Loucy (cell line): ENCODE data around the gene PACRG.

Experiments used
- H2AFZ ChIP-seq: fragments of 200-600 bp; sonication (generic); 2 replicates; pipeline ENCODE4 v1.6.0; 2016; ENCODE audit warnings: antibody characterized with exemption, mild to moderate bottlenecking, low read length, moderate library complexity
- H3F3A ChIP-seq: fragments of 200-600 bp; 2 replicates; pipeline ENCODE4 v1.6.0; 2016; ENCODE audit warnings: antibody characterized with exemption, low read depth, mild to moderate bottlenecking
- H3K27me3 ChIP-seq: fragments of 200-600 bp; sonication (generic); 2 replicates; pipeline ENCODE4 v1.6.1; 2014; ENCODE audit warnings: low read length, mild to moderate bottlenecking; ENCODE audit not compliant: insufficient read depth, poor library complexity, severe bottlenecking
- H3K36me3 ChIP-seq: fragments of 200-600 bp; sonication (generic); 2 replicates; pipeline ENCODE4 v1.6.1; 2016; ENCODE audit warnings: low read length; ENCODE audit not compliant: insufficient read depth
- H3K4me1 ChIP-seq: fragments of 200-600 bp; sonication (generic); 2 replicates; pipeline ENCODE4 v1.5.1; 2014; ENCODE audit warnings: low read length, mild to moderate bottlenecking; ENCODE audit not compliant: insufficient read depth, poor library complexity, severe bottlenecking
- H3K4me2 ChIP-seq: fragments of 200-600 bp; sonication (generic); 2 replicates; pipeline ENCODE4 v1.6.0; 2014; ENCODE audit warnings: antibody characterized with exemption, low read length, low read depth, mild to moderate bottlenecking; ENCODE audit not compliant: poor library complexity, severe bottlenecking
- H3K4me3 ChIP-seq: fragments of 200-600 bp; sonication (generic); 2 replicates; pipeline ENCODE4 v1.5.1; 2014; ENCODE audit warnings: low read length, mild to moderate bottlenecking, mixed read lengths; ENCODE audit not compliant: poor library complexity, severe bottlenecking
- H3K79me2 ChIP-seq: fragments of 200-600 bp; sonication (generic); 2 replicates; pipeline ENCODE4 v1.6.1; 2014; ENCODE audit warnings: low read length; ENCODE audit not compliant: insufficient read depth
- H3K9ac ChIP-seq: fragments of 200-600 bp; sonication (generic); 2 replicates; pipeline ENCODE4 v1.6.0; 2014; ENCODE audit warnings: mild to moderate bottlenecking, low read depth, low read length, moderate library complexity; ENCODE audit not compliant: poor library complexity, severe bottlenecking
- H3K9me2 ChIP-seq: fragments of 200-600 bp; sonication (generic); replicated peaks from 2 replicates; pipeline ENCODE4 v1.6.1; 2016; ENCODE audit warnings: low read depth, low read length, mixed read lengths
- H3K9me3 ChIP-seq: fragments of 200-600 bp; sonication (generic); 2 replicates; pipeline ENCODE4 v1.6.1; 2014; ENCODE audit warnings: mild to moderate bottlenecking, antibody characterized with exemption, low read length, low read depth; ENCODE audit not compliant: insufficient read depth
- H4K20me1 ChIP-seq: fragments of 200-600 bp; sonication (generic); 2 replicates; pipeline ENCODE4 v1.6.0; 2014; ENCODE audit warnings: antibody characterized with exemption, low read length, mild to moderate bottlenecking; ENCODE audit not compliant: insufficient read depth, poor library complexity, severe bottlenecking
- CTCF ChIP-seq: fragments of 200-600 bp; sonication (generic); conservative IDR thresholded peaks from 2 replicates; pipeline ENCODE4 v1.5.1; 2014; ENCODE audit warnings: mild to moderate bottlenecking, antibody characterized with exemption, low read length
- EZH2phosphoT487 ChIP-seq: fragments of 200-600 bp; IDR thresholded peaks from 2 replicates; pipeline ENCODE4 v1.6.1; 2018; ENCODE audit warnings: antibody characterized with exemption, mild to moderate bottlenecking, moderate library complexity, borderline replicate concordance

The PACRG gene

DNA sequence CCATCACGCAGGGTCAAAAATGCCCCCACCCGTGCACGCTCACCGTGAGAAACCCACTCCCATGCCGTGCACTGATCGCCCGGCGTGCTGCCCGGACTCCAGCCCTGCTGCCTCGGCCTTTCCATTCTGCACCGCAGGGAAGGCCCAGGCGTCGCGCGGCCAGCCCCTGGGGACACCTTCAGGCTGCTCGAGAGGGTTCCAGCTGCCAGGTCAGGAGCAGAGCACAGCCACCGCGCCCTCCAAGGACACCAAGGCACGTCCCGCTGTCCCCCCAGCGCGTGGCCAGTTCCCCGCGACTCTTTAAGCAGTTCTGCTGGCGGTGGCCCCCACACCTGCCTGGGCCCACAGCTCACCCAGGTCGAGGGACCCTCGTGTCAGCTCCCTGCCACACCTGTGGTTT, 372.5 kb downstream of the PACRG start:
- no peak overlapping the region for H2AFZ ChIP-seq
- H3K4me3 ChIP-seq, result no peak overlapping the region
- no peaks in the 10 kb centered on the region for H4K20me1 ChIP-seq
- H3F3A ChIP-seq, result no peaks in the 10 kb centered on the region
- no peaks in the 10 kb centered on the region for H3K27me3 ChIP-seq
- H3K4me2 ChIP-seq, result no peak overlapping the region
- no peaks in the 10 kb centered on the region for H3K9me2 ChIP-seq
- H3K9ac ChIP-seq, result no peak overlapping the region
- H3K9me3 ChIP-seq, result no peaks in the 10 kb centered on the region; the same call in 1 of the 2 replicates
- H3K4me1 ChIP-seq, result no peaks in the 10 kb centered on the region
- no peaks in the 10 kb centered on the region for H3K79me2 ChIP-seq
- H3K36me3 ChIP-seq, result no peaks in the 10 kb centered on the region
- TF ChIP-seq EZH2phosphoT487 (no peak), CTCF (no peak)

DNA sequence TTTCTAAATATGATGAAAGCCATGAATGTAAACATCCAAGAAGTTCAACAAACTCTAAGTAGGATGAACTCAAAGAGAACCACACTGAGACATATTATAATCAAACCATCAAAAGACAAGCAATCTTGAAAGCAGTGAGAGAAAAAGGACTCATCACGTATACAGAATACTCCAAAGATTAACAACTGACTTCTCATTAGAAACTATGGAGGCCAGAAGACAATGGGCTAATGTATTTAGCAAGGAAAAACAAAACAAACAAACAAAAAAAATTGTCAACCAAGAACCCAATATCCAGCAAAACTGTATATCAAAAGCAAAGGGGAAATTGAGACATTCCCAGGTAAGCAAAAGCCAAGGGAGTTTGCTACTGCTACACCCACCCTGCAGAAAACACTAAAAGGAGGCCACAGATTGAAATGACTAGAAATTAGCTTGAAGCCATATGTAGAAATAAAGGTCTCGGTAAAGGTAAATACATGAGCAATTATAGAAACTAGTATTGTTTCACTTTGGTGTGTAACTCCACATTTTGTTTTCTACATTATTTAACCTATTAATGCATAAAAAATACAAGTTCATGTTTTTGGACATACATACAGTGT, 385.7 kb downstream of the PACRG start:
- H2AFZ ChIP-seq, result no peak overlapping the region
- H3F3A ChIP-seq, result no peaks in the 10 kb centered on the region
- H3K9me2 ChIP-seq, result no peaks in the 10 kb centered on the region
- no peak overlapping the region for H3K9ac ChIP-seq
- no peaks in the 10 kb centered on the region for H3K27me3 ChIP-seq
- H4K20me1 ChIP-seq, result no peaks in the 10 kb centered on the region
- H3K4me3 ChIP-seq, result no peak overlapping the region
- no peaks in the 10 kb centered on the region for H3K36me3 ChIP-seq
- H3K4me1 ChIP-seq, result no peaks in the 10 kb centered on the region
- H3K4me2 ChIP-seq, result no peak overlapping the region
- H3K9me3 ChIP-seq, result peaks cover 2% of the 10 kb centered on the region; the same call in 1 of the 2 replicates
- TF ChIP-seq EZH2phosphoT487 (no peak), CTCF (no peak)
- no peaks in the 10 kb centered on the region for H3K79me2 ChIP-seq

DNA sequence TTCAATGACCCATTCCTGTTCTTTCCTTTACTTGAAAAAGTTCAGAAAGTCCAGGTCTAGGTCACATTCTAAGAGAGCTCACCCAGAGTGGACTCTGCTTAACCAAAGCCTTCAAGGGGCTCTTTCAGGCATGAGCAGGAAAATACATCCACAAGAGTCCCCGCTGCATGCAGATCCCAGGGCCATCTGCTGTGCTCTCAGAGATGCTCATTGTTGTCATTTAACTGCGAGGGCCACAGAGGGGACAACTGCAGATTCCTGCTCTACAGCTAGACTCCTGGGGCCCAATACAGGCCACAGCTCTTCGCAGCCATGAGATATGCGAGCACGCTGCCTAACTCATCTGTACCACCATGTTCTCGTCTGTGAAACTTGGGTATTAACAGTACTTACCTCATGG, 391.2 kb downstream of the PACRG start:
- TF ChIP-seq EZH2phosphoT487 (no peak), CTCF (no peak)
- Histone ChIP-seq H3F3A (no peaks in the 10 kb centered on the region), H3K9me2 (no peaks in the 10 kb centered on the region), H3K27me3 (no peaks in the 10 kb centered on the region), H3K79me2 (no peaks in the 10 kb centered on the region), H3K9me3 (peaks cover 3% of the 10 kb centered on the region; the same call in 1 of the 2 replicates), H3K4me2 (no peak overlapping the region), H2AFZ (no peak overlapping the region), H4K20me1 (no peaks in the 10 kb centered on the region), H3K9ac (no peak overlapping the region), H3K4me3 (no peak overlapping the region), H3K4me1 (no peaks in the 10 kb centered on the region), H3K36me3 (no peaks in the 10 kb centered on the region)
